SU-DHL-6 (cell line): ENCODE measurements around the gene GRAP2.

ENCODE experiments used
- CTCF ChIP-seq: fragments of 200-600 bp; sonication (generic); IDR thresholded peaks from one replicate; pipeline ENCODE4 v1.5.1; 2017; ENCODE audit warnings: antibody characterized with exemption, mild to moderate bottlenecking, low read length, moderate library complexity; ENCODE audit not compliant: insufficient read depth, poor library complexity, severe bottlenecking
- EZH2phosphoT487 ChIP-seq: fragments of 200-600 bp; sonication (generic), shearing (Covaris generic); conservative IDR thresholded peaks from 2 replicates; pipeline ENCODE4 v1.6.1; 2018; ENCODE audit warnings: mild to moderate bottlenecking, antibody characterized with exemption, low read length, moderate library complexity, mixed read lengths

- TF ChIP-seq CTCF (no peak), EZH2phosphoT487 (no peak)
Observed at GRCh38 chr22:39880722-39881121, 20.2 kb upstream of the GRAP2 start.
